H9 (cell line): ENCODE results near the gene CMTM5. TPM values are rescaled to one million over a fixed set of nuclear protein-coding genes. Genes with fewer than 3 reads are reported as not detected.

Experiments
- DNase-seq: peaks from one replicate; pipeline ENCODE4 v3.0.0-alpha.2; 2017
- H2AFZ ChIP-seq: one replicate; pipeline ENCODE4 v1.6.1; 2013; ENCODE audit warnings: mild to moderate bottlenecking, low read length, control low read depth, moderate library complexity
- H2AK5ac ChIP-seq: 2 replicates; pipeline ENCODE4 v1.6.1; 2013; ENCODE audit warnings: low read length, control low read depth, mixed read lengths; ENCODE audit not compliant: insufficient read length
- H2BK120ac ChIP-seq: one replicate; pipeline ENCODE4 v1.6.1; 2013; ENCODE audit warnings: low read depth, mild to moderate bottlenecking, low read length, control low read depth, inconsistent platforms; ENCODE audit not compliant: poor library complexity, severe bottlenecking
- H2BK12ac ChIP-seq: 2 replicates; pipeline ENCODE4 v1.6.1; 2013; ENCODE audit warnings: low read length, control low read depth, mixed read lengths, low read depth; ENCODE audit not compliant: insufficient read length
- H2BK15ac ChIP-seq: 2 replicates; pipeline ENCODE4 v1.6.1; 2013; ENCODE audit warnings: low read depth, low read length, control low read depth
- H2BK20ac ChIP-seq: one replicate; pipeline ENCODE4 v1.6.1; 2013; ENCODE audit warnings: low read depth, mild to moderate bottlenecking, low read length, control low read depth, inconsistent platforms; ENCODE audit not compliant: poor library complexity, severe bottlenecking
- H2BK5ac ChIP-seq: 2 replicates; pipeline ENCODE4 v1.6.1; 2013; ENCODE audit warnings: low read length, control low read depth, mixed read lengths; ENCODE audit not compliant: insufficient read length
- H3K14ac ChIP-seq: 2 replicates; pipeline ENCODE4 v1.6.1; 2013; ENCODE audit warnings: low read length, control low read depth; ENCODE audit not compliant: insufficient read depth
- H3K18ac ChIP-seq: 2 replicates; pipeline ENCODE4 v1.6.1; 2013; ENCODE audit warnings: low read depth, mild to moderate bottlenecking, mixed read lengths, low read length, control low read depth; ENCODE audit not compliant: insufficient read length
- H3K23ac ChIP-seq: 2 replicates; pipeline ENCODE4 v1.6.1; 2013; ENCODE audit warnings: low read length, control low read depth, mixed read lengths, low read depth; ENCODE audit not compliant: insufficient read length
- H3K23me2 ChIP-seq: 2 replicates; pipeline ENCODE4 v1.6.1; 2013; ENCODE audit warnings: low read depth, mild to moderate bottlenecking, mixed read lengths, low read length, control low read depth; ENCODE audit not compliant: insufficient read length, poor library complexity, severe bottlenecking
- H3K27ac ChIP-seq: 2 replicates; pipeline ENCODE4 v1.5.1; 2013; ENCODE audit warnings: low read length, control low read depth, mixed read lengths, low read depth; ENCODE audit not compliant: insufficient read length
- H3K27me3 ChIP-seq: 2 replicates; pipeline ENCODE4 v1.6.1; 2013; ENCODE audit warnings: low read length, control low read depth, inconsistent platforms; ENCODE audit not compliant: insufficient read depth
- H3K4ac ChIP-seq: 2 replicates; pipeline ENCODE4 v1.6.1; 2013; ENCODE audit warnings: low read depth, mild to moderate bottlenecking, control low read depth, inconsistent platforms, low read length, moderate library complexity
- H3K4me1 ChIP-seq: 2 replicates; pipeline ENCODE4 v1.6.1; 2013; ENCODE audit warnings: low read length, control low read depth, inconsistent platforms; ENCODE audit not compliant: insufficient read depth
- H3K4me2 ChIP-seq: 2 replicates; pipeline ENCODE4 v1.6.1; 2013; ENCODE audit warnings: low read length, control low read depth, mixed read lengths; ENCODE audit not compliant: insufficient read length, insufficient read depth
- H3K56ac ChIP-seq: 2 replicates; pipeline ENCODE4 v1.6.1; 2013; ENCODE audit warnings: low read depth, mild to moderate bottlenecking, mixed read lengths, low read length, control low read depth; ENCODE audit not compliant: insufficient read length
- H3K79me1 ChIP-seq: 2 replicates; pipeline ENCODE4 v1.6.1; 2013; ENCODE audit warnings: low read depth, mild to moderate bottlenecking, moderate library complexity, low read length, control low read depth, inconsistent platforms; ENCODE audit not compliant: insufficient read depth, poor library complexity, severe bottlenecking
- H3K79me2 ChIP-seq: 2 replicates; pipeline ENCODE4 v1.6.1; 2013; ENCODE audit warnings: low read length, control low read depth, inconsistent platforms; ENCODE audit not compliant: insufficient read depth
- H3K9ac ChIP-seq: 2 replicates; pipeline ENCODE4 v1.6.1; 2013; ENCODE audit warnings: low read length, control low read depth, mixed read lengths; ENCODE audit not compliant: insufficient read length; ENCODE audit errors: extremely low read depth
- H3K9me3 ChIP-seq: one replicate; pipeline ENCODE4 v1.6.1; 2013; ENCODE audit warnings: low read depth, low read length, inconsistent platforms; ENCODE audit not compliant: control insufficient read depth
- H3T11ph ChIP-seq: one replicate; pipeline ENCODE4 v1.6.1; 2013; ENCODE audit warnings: mild to moderate bottlenecking, low read length, control low read depth, inconsistent platforms
- H4K20me1 ChIP-seq: one replicate; pipeline ENCODE4 v1.6.1; 2013; ENCODE audit not compliant: control insufficient read depth, insufficient read length, insufficient read depth
- H4K5ac ChIP-seq: 2 replicates; pipeline ENCODE4 v1.6.1; 2013; ENCODE audit warnings: low read depth, mild to moderate bottlenecking, mixed read lengths, low read length, control low read depth; ENCODE audit not compliant: insufficient read length
- H4K8ac ChIP-seq: replicated peaks from 2 replicates; pipeline ENCODE4 v1.6.1; 2013; ENCODE audit warnings: low read length, control low read depth, mixed read lengths, low read depth; ENCODE audit not compliant: insufficient read length
- H4K91ac ChIP-seq: 2 replicates; pipeline ENCODE4 v1.6.1; 2013; ENCODE audit warnings: low read depth, mild to moderate bottlenecking, moderate library complexity, mixed read lengths, low read length, control low read depth; ENCODE audit not compliant: insufficient read length
- H3K27ac Mint-ChIP-seq, 3 experiments: 2 replicates in 2 of 3; 3 replicates in 1 of 3; pipeline ENCODE4 v1.8.0; 2020 to 2021; ENCODE audit warnings: mixed read lengths in 3 of 3, mild to moderate bottlenecking in 1 of 3, moderate library complexity in 1 of 3
- H3K27me3 Mint-ChIP-seq: 2 replicates; pipeline ENCODE4 v1.8.0; 2021; ENCODE audit warnings: low read depth, mild to moderate bottlenecking, moderate library complexity, mixed read lengths
- H3K36me3 Mint-ChIP-seq, 3 experiments: 2 replicates in 2 of 3; 3 replicates in 1 of 3; pipeline ENCODE4 v1.8.0; 2020 to 2021; ENCODE audit warnings: low read depth in 3 of 3, mixed read lengths in 3 of 3; ENCODE audit not compliant: insufficient read depth in 1 of 3
- H3K4me1 Mint-ChIP-seq, 2 experiments: 2 replicates each; pipeline ENCODE4 v1.8.0; 2020; ENCODE audit warnings: mixed read lengths in 2 of 2
- H3K4me3 Mint-ChIP-seq, 2 experiments: 2 replicates in 1 of 2; 3 replicates in 1 of 2; pipeline ENCODE4 v1.8.0; 2020 to 2021; ENCODE audit warnings: mild to moderate bottlenecking in 2 of 2, mixed read lengths in 2 of 2, moderate library complexity in 1 of 2
- H3K9me3 Mint-ChIP-seq, 2 experiments: 2 replicates in 1 of 2; 3 replicates in 1 of 2; pipeline ENCODE4 v1.8.0; 2020; ENCODE audit warnings: mild to moderate bottlenecking in 2 of 2, mixed read lengths in 2 of 2, moderate library complexity in 1 of 2
- WGBS: extraction: QIAGEN DNeasy Blood & Tissue Kit; methylation state at CpG from one replicate; pipeline ENCODE4 v1.1.7; 2013; ENCODE audit warnings: missing lambda C conversion rate, low lambda C conversion rate, mixed read lengths; ENCODE audit not compliant: insufficient read length; ENCODE audit errors: extremely low coverage; 5-methylcytosine and 5-hydroxymethylcytosine counted together
- total RNA-seq: library from RNA; stranded (reverse); gene quantifications from 2 replicates; pipeline ENCODE4 v1.2.1, GENCODE V29; 2021
- TF ChIP-seq, protein P1 (sequence below): fragments of 200-600 bp; sonication (generic); conservative IDR thresholded peaks from 3 replicates; pipeline ENCODE4 v1.8.0; 2021; ENCODE audit warnings: antibody characterized with exemption, mild to moderate bottlenecking

CMTM5 gene
- total RNA-seq, 1 experiment from 2014 or later: not detected

DNA sequence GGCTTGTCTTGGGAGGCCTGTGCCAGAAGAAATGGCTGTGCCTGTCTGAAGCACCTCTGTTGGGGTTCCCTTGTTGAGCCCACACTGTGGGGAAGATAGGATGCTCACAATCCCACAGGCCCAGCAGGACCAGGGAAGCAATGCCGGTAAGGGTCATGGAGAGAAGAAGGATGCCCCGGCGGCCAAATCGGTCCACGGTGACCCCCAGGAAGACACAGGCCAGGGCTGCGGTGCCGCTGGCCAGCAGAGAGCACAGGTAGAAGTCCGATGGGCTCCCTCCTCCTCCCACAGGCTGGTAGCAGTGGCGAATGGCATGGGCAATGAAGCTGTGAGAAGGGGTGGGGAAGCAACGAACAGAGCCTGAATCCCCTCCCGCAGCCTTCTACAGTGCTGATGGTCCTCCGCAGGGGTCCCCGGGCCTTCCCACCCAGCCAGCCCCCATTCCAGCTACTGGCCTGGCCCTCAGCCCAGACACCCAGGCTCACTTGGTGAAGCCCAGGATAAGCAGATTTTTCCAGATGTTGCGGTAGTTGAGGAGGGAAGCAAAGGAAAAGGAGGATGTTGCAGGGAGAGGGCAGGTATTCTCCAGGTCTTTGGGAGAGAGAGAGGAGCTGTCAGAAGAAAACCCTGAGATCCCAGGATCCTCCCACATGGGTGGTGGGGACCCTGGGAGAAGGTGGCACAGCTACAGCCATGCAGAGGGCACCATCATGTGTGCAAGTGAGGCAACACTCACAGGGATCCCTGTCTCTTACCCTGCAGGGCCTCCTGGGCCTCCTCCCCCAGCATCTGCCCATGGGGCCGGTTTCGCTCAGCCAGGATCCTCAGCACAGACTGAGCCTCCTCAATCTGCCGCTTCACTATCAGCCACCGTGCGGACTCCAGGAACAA is 29.2 kb upstream of the CMTM5 start:
- Histone ChIP-seq H3K27me3 (no peaks in the 10 kb centered on the region), H3K79me2 (no peaks in the 10 kb centered on the region), H3T11ph (no peak overlapping the region), H3K14ac (no peak overlapping the region), H2AK5ac (no peak overlapping the region), H2BK120ac (no peak overlapping the region), H4K20me1 (no peaks in the 10 kb centered on the region), H4K91ac (no peak overlapping the region), H3K79me1 (no peaks in the 10 kb centered on the region), H2BK12ac (no peak overlapping the region), H3K23ac (no peak overlapping the region), H2AFZ (no peak overlapping the region), H3K4me2 (no peak overlapping the region), H3K27ac (no peak overlapping the region), H2BK5ac (no peak overlapping the region), H4K8ac (no peak overlapping the region), H2BK15ac (no peak overlapping the region), H2BK20ac (no peak overlapping the region), H4K5ac (no peak overlapping the region), H3K4me1 (no peaks in the 10 kb centered on the region; the same call in 1 of the 2 replicates), H3K56ac (no peak overlapping the region), H3K9me3 (no peaks in the 10 kb centered on the region), H3K23me2 (peaks cover 5% of the 10 kb centered on the region), H3K9ac (no peak overlapping the region), H3K18ac (no peak overlapping the region), H3K4ac (no peak overlapping the region)
- Mint-ChIP-seq H3K27ac (no peak overlapping the region; a peak in 1 of 7 replicates), H3K36me3 (peaks cover 16 to 26% (median 22%) of the 10 kb centered on the region in 3 experiments), H3K4me3 (no peak overlapping the region), H3K4me1 (peaks cover 19 to 21% of the 10 kb centered on the region in 2 experiments), H3K27me3 (peaks cover 16% of the 10 kb centered on the region), H3K9me3 (no peaks in the 10 kb centered on the region; a peak in 2 of 5 replicates)
- TF ChIP-seq, protein P1, sequence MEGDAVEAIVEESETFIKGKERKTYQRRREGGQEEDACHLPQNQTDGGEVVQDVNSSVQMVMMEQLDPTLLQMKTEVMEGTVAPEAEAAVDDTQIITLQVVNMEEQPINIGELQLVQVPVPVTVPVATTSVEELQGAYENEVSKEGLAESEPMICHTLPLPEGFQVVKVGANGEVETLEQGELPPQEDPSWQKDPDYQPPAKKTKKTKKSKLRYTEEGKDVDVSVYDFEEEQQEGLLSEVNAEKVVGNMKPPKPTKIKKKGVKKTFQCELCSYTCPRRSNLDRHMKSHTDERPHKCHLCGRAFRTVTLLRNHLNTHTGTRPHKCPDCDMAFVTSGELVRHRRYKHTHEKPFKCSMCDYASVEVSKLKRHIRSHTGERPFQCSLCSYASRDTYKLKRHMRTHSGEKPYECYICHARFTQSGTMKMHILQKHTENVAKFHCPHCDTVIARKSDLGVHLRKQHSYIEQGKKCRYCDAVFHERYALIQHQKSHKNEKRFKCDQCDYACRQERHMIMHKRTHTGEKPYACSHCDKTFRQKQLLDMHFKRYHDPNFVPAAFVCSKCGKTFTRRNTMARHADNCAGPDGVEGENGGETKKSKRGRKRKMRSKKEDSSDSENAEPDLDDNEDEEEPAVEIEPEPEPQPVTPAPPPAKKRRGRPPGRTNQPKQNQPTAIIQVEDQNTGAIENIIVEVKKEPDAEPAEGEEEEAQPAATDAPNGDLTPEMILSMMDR: no peak
- WGBS: no CpG with 5 or more reads among the region's 19 CpGs
- DNase-seq: no peak
